K562 (cell line): ENCODE data around the gene NUP62. TPM values are rescaled to one million over a fixed set of nuclear protein-coding genes. Genes with fewer than 3 reads are reported as not detected.
A peak's percentile ranks its signal among the peaks of the same experiment; 100 is the strongest.
"Not testable (repeated sequence)": the region's sequence is repeated elsewhere in the genome, so short reads cannot be mapped to it uniquely, and the experiment has no call there.

Source experiments
- ATAC-seq: fragments of 200-7000 bp; cut with Tn5 transposase; 3 replicates; pipeline ENCODE4 v1.9.1; 2020; ENCODE audit warnings: moderate library complexity
- BruUV-seq: library from RNA; stranded (reverse); fragments of 400-500 nt; replicated peaks from 2 replicates; lab custom pipeline; 2021; lab: Mats Ljungman, UMichigan
- CTCF ChIA-PET: fragments of 300-600 bp; formaldehyde crosslinking; extraction: SDS; loops from one replicate; lab custom pipeline; 2021; ENCODE audit warnings: low intra/inter-chr PET ratio; lab: Yijun Ruan, JAX
- POLR2A ChIA-PET: fragments of 300-600, 350-650 bp; sonication (Branson Sonifier 250); formaldehyde crosslinking; extraction: SDS; loops from one replicate; lab custom pipeline; 2021; ENCODE audit warnings: antibody characterized with exemption, inconsistent platforms; lab: Yijun Ruan, JAX
- DNase-seq, 4 experiments: peaks; one replicate each; pipeline versions ENCODE4 v3.0.0 to v3.0.0-alpha.2; 2011 to 2018; ENCODE audit warnings: low spot score in 3 of 4, mixed read lengths in 3 of 4; ENCODE audit errors: extremely low read depth in 1 of 4
- FAIRE-seq: peaks from 2 replicates; lab custom pipeline; 2011; peaks lifted over from hg19 to GRCh38; lab: Jason Lieb, UNC
- H2AFZ ChIP-seq: 2 replicates; pipeline ENCODE4 v1.6.0; 2011; ENCODE audit warnings: low read depth, low read length, control low read depth, inconsistent platforms
- H3K27ac ChIP-seq: fragments of 200-600 bp; 3 replicates; pipeline ENCODE4 v1.8.0; 2011; ENCODE audit warnings: low read depth, mild to moderate bottlenecking, control low read depth, inconsistent platforms, low read length, moderate library complexity, mixed read lengths; ENCODE audit errors: extremely low read depth
- H3K27me3 ChIP-seq, 2 experiments: fragments of 300-600 bp in 1 of 2; 2 replicates in 1 of 2; 3 replicates in 1 of 2; pipeline versions ENCODE4 v1.6.0 to v1.8.0; 2011; ENCODE audit warnings: inconsistent platforms in 2 of 2, low read length in 2 of 2, mild to moderate bottlenecking in 1 of 2, mixed read lengths in 1 of 2, moderate library complexity in 1 of 2; ENCODE audit not compliant: control insufficient read depth in 2 of 2, insufficient read depth in 2 of 2
- H3K36me3 ChIP-seq: fragments of 300-600 bp; 3 replicates; pipeline ENCODE4 v1.8.0; 2011; ENCODE audit warnings: mild to moderate bottlenecking, low read length, inconsistent platforms; ENCODE audit not compliant: control insufficient read depth, insufficient read depth
- H3K4me1 ChIP-seq, 2 experiments: fragments of 200-600 bp in 1 of 2; replicated peaks in 1 of 2; 2 replicates in 1 of 2; 3 replicates in 1 of 2; pipeline versions ENCODE4 v1.5.1 to v1.8.0; 2011; ENCODE audit warnings: inconsistent platforms in 2 of 2, low read length in 2 of 2, mild to moderate bottlenecking in 1 of 2, mixed read lengths in 1 of 2, moderate library complexity in 1 of 2; ENCODE audit not compliant: control insufficient read depth in 2 of 2, insufficient read depth in 2 of 2
- H3K4me2 ChIP-seq: 2 replicates; pipeline ENCODE4 v1.6.1; 2011; ENCODE audit warnings: low read length, control low read depth, inconsistent platforms, mixed read lengths; ENCODE audit not compliant: insufficient read depth
- H3K4me3 ChIP-seq: fragments of 200-600 bp; sonication (generic), shearing (Covaris generic); 2 replicates; pipeline ENCODE4 v1.5.1; 2016; ENCODE audit warnings: control low read depth, inconsistent platforms
- H3K79me2 ChIP-seq: fragments of 200-600 bp; 3 replicates; pipeline ENCODE4 v1.8.0; 2011; ENCODE audit warnings: low read length, inconsistent platforms; ENCODE audit not compliant: control insufficient read depth, insufficient read depth
- H3K9ac ChIP-seq, 2 experiments: 2 replicates each; pipeline versions ENCODE4 v1.6.0 to v1.6.1; 2011; ENCODE audit warnings: low read depth in 2 of 2, low read length in 2 of 2, control low read depth in 1 of 2, inconsistent platforms in 1 of 2, mild to moderate bottlenecking in 1 of 2, mixed read lengths in 1 of 2; ENCODE audit not compliant: insufficient read depth in 1 of 2
- H3K9me1 ChIP-seq: one replicate; pipeline ENCODE4 v1.6.0; 2011; ENCODE audit warnings: inconsistent platforms, mild to moderate bottlenecking, low read length, moderate library complexity; ENCODE audit not compliant: control insufficient read depth, insufficient read depth
- H3K9me3 ChIP-seq: replicated peaks from 2 replicates; pipeline ENCODE4 v1.5.1; 2011; ENCODE audit warnings: low read depth, low read length, inconsistent platforms; ENCODE audit not compliant: control insufficient read depth, insufficient read depth
- H4K20me1 ChIP-seq: replicated peaks from 2 replicates; pipeline ENCODE4 v1.6.1; 2011; ENCODE audit warnings: low read length, inconsistent platforms, mixed read lengths; ENCODE audit not compliant: control insufficient read depth, insufficient read depth
- ELF2 ChIP-seq: fragments of 250-450 bp; sonication (Bioruptor Pico); IDR thresholded peaks from 2 replicates; pipeline ENCODE4 v1.5.0; 2021; ENCODE audit warnings: mild to moderate bottlenecking
- ESRRA ChIP-seq: fragments of 450-650 bp; IDR thresholded peaks from 2 replicates; pipeline ENCODE4 v1.6.1; 2014; ENCODE audit warnings: low read depth, mild to moderate bottlenecking, moderate library complexity, borderline replicate concordance
- KAT7 ChIP-seq: sonication (generic); formaldehyde crosslinking; IDR thresholded peaks from 2 replicates; pipeline ENCODE4 v1.8.0; 2022; ENCODE audit warnings: missing genetic modification reagents, mild to moderate bottlenecking, borderline replicate concordance
- NFXL1 ChIP-seq: fragments of 450-650 bp; formaldehyde crosslinking; IDR thresholded peaks from 2 replicates; pipeline ENCODE4 v1.4.0; 2021; ENCODE audit warnings: mild to moderate bottlenecking
- RCOR1 ChIP-seq, 2 experiments: IDR thresholded peaks; 2 replicates each; pipeline ENCODE4 v1.6.1; 2012; ENCODE audit warnings: low read depth in 2 of 2, low read length in 2 of 2, borderline replicate concordance in 1 of 2, improper control_type of control experiment in 1 of 2
- ZNF282 ChIP-seq: sonication (generic); formaldehyde crosslinking; IDR thresholded peaks from 2 replicates; pipeline ENCODE4 v1.8.1; 2023; ENCODE audit warnings: missing genetic modification reagents
- ZNF561 ChIP-seq: fragments of 450-650 bp; formaldehyde crosslinking; conservative IDR thresholded peaks from 2 replicates; pipeline ENCODE4 v1.4.0; 2020; ENCODE audit warnings: mild to moderate bottlenecking, moderate library complexity
- WGBS: fragments of 100-300 bp; shearing (Covaris generic); methylation state at CpG from one replicate; pipeline ENCODE4 v1.1.6; 2016; ENCODE audit warnings: low coverage, mixed read lengths; ENCODE audit not compliant: insufficient coverage; ENCODE audit errors: missing lambda C conversion rate; 5-methylcytosine and 5-hydroxymethylcytosine counted together
- in situ Hi-C: fragments of 300-500 bp; cut with MboI; formaldehyde crosslinking; loops from 4 replicates; pipeline ENCODE4 v1.15.0; 2018; ENCODE audit warnings: inconsistent platforms, mixed read lengths
- intact Hi-C: fragments of 100-400 bp; cut with micrococcal nuclease; formaldehyde crosslinking; loops from 2 replicates; pipeline ENCODE4 v1.14.2; 2022
- polyA plus RNA-seq, 8 experiments: library from polyadenylated mRNA; depleted of rRNA in 4 of 8; stranded (reverse) in 5 of 8; unstranded in 3 of 8; fragments of >200 nt; fragmentation: Nextera tagmentation in 2 of 8; fragmentation: Illumina TruSeq in 1 of 8; extraction: Ambion mirVana in 2 of 8; extraction: Trizol in 1 of 8; gene quantifications; 2 replicates each; pipeline versions ENCODE4 v1.2.1 to v1.2.3, GENCODE V29; 2011 to 2014; ENCODE audit warnings: inconsistent platforms in 1 of 8, missing spikeins in 1 of 8
- total RNA-seq, 7 experiments: library from RNA; depleted of rRNA in 6 of 7; stranded (reverse); fragments of >200 nt in 6 of 7; fragmentation: Illumina TruSeq in 2 of 7; extraction: Trizol in 2 of 7; gene quantifications; 2 replicates each; pipeline versions ENCODE4 v1.2.1 to v1.2.3, GENCODE V29; 2011 to 2021; ENCODE audit warnings: low replicate concordance in 1 of 7

NUP62 gene
- total and polyA plus RNA-seq, 9 of the 15 experiments (the other 6 are each of a cell fraction or from before 2014, with no cell fraction given): 16.9 to 109 (median 66.0) TPM

DNA sequence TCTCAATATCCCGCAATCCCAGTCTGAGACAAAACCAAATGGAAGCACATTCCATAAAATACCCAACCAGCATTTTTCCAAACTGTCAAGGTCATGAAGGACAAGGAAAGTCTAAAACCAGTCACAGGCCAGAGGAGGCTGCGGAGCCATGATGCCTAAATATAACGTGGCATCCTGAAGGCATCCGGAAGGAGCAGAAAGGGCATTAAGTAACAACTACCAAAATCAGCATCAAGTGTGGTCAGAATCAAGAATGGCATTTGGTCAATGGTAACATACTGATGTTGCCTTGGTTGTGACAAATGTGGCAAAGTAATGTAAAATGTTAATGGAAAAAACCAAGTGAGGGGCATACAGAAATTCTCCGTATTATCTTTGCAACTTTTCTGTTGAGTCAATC, 3.8 kb downstream of the NUP62 start:
- Histone ChIP-seq H3K27ac (peak overlapping the region; percentile 29; the same call in 1 of the 3 replicates), H3K36me3 (peaks cover 75% of the 10 kb centered on the region), H3K4me1 (peaks cover 31 to 68% of the 10 kb centered on the region in 2 experiments), H4K20me1 (peaks cover 21% of the 10 kb centered on the region), H3K4me3 (no peak overlapping the region), H3K9ac (no peak overlapping the region), H3K79me2 (peaks cover 99% of the 10 kb centered on the region), H3K27me3 (no peaks in the 10 kb centered on the region), H3K9me3 (no peaks in the 10 kb centered on the region), H3K4me2 (no peak overlapping the region), H3K9me1 (peaks cover 9% of the 10 kb centered on the region), H2AFZ (no peak overlapping the region)
- intact Hi-C loops: loop anchor here (5.0 kb wide), 1 partner anchor 58 kb away; the partner anchor contains the start of gene PNKP
- 98% methylated on average over 5 of the region's 5 CpGs for WGBS
- ATAC-seq: no peak
- ChIA-PET POLR2A (no interaction called here), CTCF (no interaction called here)
- TF ChIP-seq ZNF282 (CRISPR knock-in tag): no peak
- no peak for TF ChIP-seq ZNF561 (CRISPR knock-in tag)
- TF ChIP-seq RCOR1 (IDR thresholded peaks at IDR 0.05; ENCODE audit: borderline replicate concordance in 1 of 2, low read depth in 2 of 2, low read length in 2 of 2): no peak
- TF ChIP-seq ESRRA: 0 out of 2 replicates have a peak, but pooled peaks have one; percentile 12
- TF ChIP-seq ELF2 (CRISPR knock-in tag): no peak
- in situ Hi-C loops: no loop called here
- no TSS peak for BruUV-seq
- peak in 1 of 4 experiments; percentile 1 for DNase-seq
- no peak for FAIRE-seq

DNA sequence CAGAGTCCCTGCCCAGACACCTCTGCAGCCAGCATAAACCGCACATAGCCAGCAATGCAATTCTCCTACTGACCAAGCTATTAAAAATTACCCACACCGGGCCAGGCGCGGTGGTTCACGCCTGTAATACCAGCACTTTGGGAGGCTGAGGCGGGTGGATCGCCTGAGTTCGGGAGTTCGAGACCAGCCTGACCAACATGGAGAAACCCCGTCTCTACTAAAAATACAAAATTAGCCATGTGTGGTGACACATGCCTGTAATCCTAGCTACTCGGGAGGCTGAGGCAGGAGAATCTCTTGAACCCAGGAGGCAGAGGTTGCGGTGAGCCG, 4.5 kb downstream of the NUP62 start:
- peaks cover 79% of the 10 kb centered on the region for H3K36me3 ChIP-seq
- H3K27me3 ChIP-seq, FAIRE-seq, DNase-seq, BruUV-seq, CTCF ChIA-PET, in situ Hi-C loops, H3K9me1 ChIP-seq, H3K9me3 ChIP-seq, ATAC-seq, H2AFZ ChIP-seq, H3K4me3 ChIP-seq: not testable (repeated sequence)
- 91% methylated on average over 13 of the region's 13 CpGs for WGBS
- H3K4me2 ChIP-seq: peak overlapping the region; percentile 20; the same call in 1 of the 2 replicates
- H3K27ac ChIP-seq: peak overlapping the region; percentile 70; the same call in 2 of the 3 replicates
- peaks cover 30 to 69% of the 10 kb centered on the region in 2 experiments for H3K4me1 ChIP-seq
- peaks cover 99% of the 10 kb centered on the region for H3K79me2 ChIP-seq
- TF ChIP-seq NFXL1 (CRISPR knock-in tag) (0 out of 2 replicates have a peak, but pooled peaks have one; percentile 14), KAT7 (CRISPR knock-in tag) (0 out of 2 replicates have a peak, but pooled peaks have one; percentile 53)
- H4K20me1 ChIP-seq: peaks cover 18% of the 10 kb centered on the region
- POLR2A ChIA-PET: interaction anchor here (0.6 to 1.0 kb wide), 2 partner anchors 14 to 98 kb away, joined by 3 to 6 read pairs; no protein-coding TSS in a partner anchor
- H3K9ac ChIP-seq: peak overlapping the region; percentile 58 to 82; a peak in 3 of 4 replicates
- intact Hi-C loops: loop anchor here (5.0 kb wide), 1 partner anchor 58 kb away; the partner anchor contains the start of gene PNKP
